MM.1S (cell line): ENCODE results near the gene KIF3C.

ENCODE experiments used
- DNase-seq: peaks from one replicate; pipeline ENCODE4 v3.0.0-alpha.2; 2015
- H2AFZ ChIP-seq: fragments of 300-600 bp; sonication (generic); 2 replicates; pipeline ENCODE4 v1.6.0; 2016; ENCODE audit warnings: antibody characterized with exemption, low read length
- H3F3A ChIP-seq: fragments of 300-600 bp; sonication (generic); 2 replicates; pipeline ENCODE4 v1.6.1; 2016; ENCODE audit warnings: mild to moderate bottlenecking, antibody characterized with exemption, low read length, moderate library complexity, mixed read lengths; ENCODE audit not compliant: insufficient read depth
- H3K27ac ChIP-seq: fragments of 300-600 bp; sonication (generic); 2 replicates; pipeline ENCODE4 v1.5.1; 2016; ENCODE audit warnings: mild to moderate bottlenecking, low read length
- H3K27me3 ChIP-seq: fragments of 300-600 bp; sonication (generic); replicated peaks from 2 replicates; pipeline ENCODE4 v1.6.0; 2016; ENCODE audit warnings: low read length; ENCODE audit not compliant: insufficient read depth
- H3K36me3 ChIP-seq: fragments of 300-600 bp; sonication (generic); replicated peaks from 2 replicates; pipeline ENCODE4 v1.6.1; 2016; ENCODE audit warnings: mild to moderate bottlenecking, low read length, mixed read lengths; ENCODE audit not compliant: insufficient read depth
- H3K4me1 ChIP-seq: fragments of 300-600 bp; sonication (generic); 2 replicates; pipeline ENCODE4 v1.6.1; 2016; ENCODE audit warnings: low read length, mixed read lengths
- H3K4me2 ChIP-seq: fragments of 300-600 bp; sonication (generic); 2 replicates; pipeline ENCODE4 v1.6.0; 2016; ENCODE audit warnings: low read depth, low read length
- H3K4me3 ChIP-seq: fragments of 300-600 bp; sonication (generic); 2 replicates; pipeline ENCODE4 v1.5.1; 2016; ENCODE audit warnings: low read length, mixed read lengths
- H3K79me2 ChIP-seq: fragments of 300-600 bp; sonication (generic); 2 replicates; pipeline ENCODE4 v1.6.1; 2016; ENCODE audit warnings: mixed run types, low read length, mixed read lengths
- H3K9ac ChIP-seq: fragments of 300-600 bp; sonication (generic); 2 replicates; pipeline ENCODE4 v1.6.1; 2016; ENCODE audit warnings: low read length, mixed read lengths
- H3K9me2 ChIP-seq: fragments of 300-600 bp; sonication (generic); replicated peaks from 2 replicates; pipeline ENCODE4 v1.6.1; 2016; ENCODE audit warnings: mild to moderate bottlenecking, low read length, mixed read lengths; ENCODE audit not compliant: insufficient read depth
- H3K9me3 ChIP-seq: fragments of 300-600 bp; sonication (generic); replicated peaks from 2 replicates; pipeline ENCODE4 v1.6.1; 2016; ENCODE audit warnings: mild to moderate bottlenecking, low read length, mixed read lengths; ENCODE audit not compliant: insufficient read depth
- H4K20me1 ChIP-seq: fragments of 300-600 bp; sonication (generic); 2 replicates; pipeline ENCODE4 v1.6.1; 2016; ENCODE audit warnings: mild to moderate bottlenecking, low read length, moderate library complexity, mixed read lengths; ENCODE audit not compliant: insufficient read depth
- EZH2 ChIP-seq: fragments of 300-600 bp; sonication (generic); optimal IDR thresholded peaks from 2 replicates; pipeline ENCODE3; 2017; ENCODE audit warnings: low read depth, mild to moderate bottlenecking, antibody characterized with exemption, low read length, mixed read lengths
- EZH2phosphoT487 ChIP-seq: fragments of 300-600 bp; sonication (generic); IDR thresholded peaks from 2 replicates; pipeline ENCODE4 v1.6.1; 2018; ENCODE audit warnings: antibody characterized with exemption, low read length
- TF ChIP-seq, protein P1 (sequence below): fragments of 300-600 bp; sonication (generic); IDR thresholded peaks from 2 replicates; pipeline ENCODE4 v1.5.1; 2016; ENCODE audit warnings: antibody characterized with exemption, low read length, mixed read lengths

The KIF3C gene

DNA sequence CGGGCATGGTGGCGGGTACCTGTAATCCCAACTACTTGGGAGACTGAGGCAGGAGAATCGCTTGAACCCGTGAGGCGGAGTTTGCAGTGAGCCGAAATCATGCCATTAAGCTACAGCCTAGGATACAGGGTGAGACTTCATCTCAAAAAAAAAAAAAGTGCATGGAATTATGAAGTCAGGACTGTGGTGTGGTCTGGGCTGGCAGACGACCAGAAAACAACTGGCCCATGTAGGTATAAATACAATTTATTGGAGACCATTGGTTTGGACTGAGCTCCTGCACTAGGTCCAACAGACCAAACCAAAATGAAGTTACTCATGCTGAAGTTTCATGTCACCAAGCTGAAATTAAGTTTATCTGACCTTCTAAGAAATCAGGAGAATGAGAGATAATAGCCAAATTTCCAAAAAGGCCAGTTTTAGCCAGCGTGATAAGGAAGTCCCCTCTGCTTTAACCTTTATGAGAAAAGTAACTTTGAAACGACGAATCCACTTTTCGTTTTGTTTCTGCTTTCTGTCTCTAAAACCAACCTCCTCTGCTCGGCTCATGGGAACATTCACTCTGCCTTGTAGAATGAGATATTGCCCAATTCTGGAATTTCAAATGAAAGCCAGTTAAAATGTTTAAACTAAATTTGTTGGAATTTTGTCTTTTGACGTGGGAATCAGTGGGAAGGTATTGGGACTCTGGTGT is 33.9 kb upstream of the KIF3C start:
- Histone ChIP-seq H3K9me3 (no peaks in the 10 kb centered on the region), H3K27ac (no peak overlapping the region), H3K36me3 (no peaks in the 10 kb centered on the region), H3K27me3 (no peaks in the 10 kb centered on the region), H2AFZ (no peak overlapping the region), H3K79me2 (no peaks in the 10 kb centered on the region), H4K20me1 (no peaks in the 10 kb centered on the region), H3K4me3 (no peak overlapping the region), H3K4me2 (no peak overlapping the region), H3K9me2 (no peaks in the 10 kb centered on the region), H3F3A (peaks cover 11% of the 10 kb centered on the region; the same call in 1 of the 2 replicates), H3K9ac (no peak overlapping the region), H3K4me1 (peaks cover 23% of the 10 kb centered on the region)
- TF ChIP-seq, protein P1, sequence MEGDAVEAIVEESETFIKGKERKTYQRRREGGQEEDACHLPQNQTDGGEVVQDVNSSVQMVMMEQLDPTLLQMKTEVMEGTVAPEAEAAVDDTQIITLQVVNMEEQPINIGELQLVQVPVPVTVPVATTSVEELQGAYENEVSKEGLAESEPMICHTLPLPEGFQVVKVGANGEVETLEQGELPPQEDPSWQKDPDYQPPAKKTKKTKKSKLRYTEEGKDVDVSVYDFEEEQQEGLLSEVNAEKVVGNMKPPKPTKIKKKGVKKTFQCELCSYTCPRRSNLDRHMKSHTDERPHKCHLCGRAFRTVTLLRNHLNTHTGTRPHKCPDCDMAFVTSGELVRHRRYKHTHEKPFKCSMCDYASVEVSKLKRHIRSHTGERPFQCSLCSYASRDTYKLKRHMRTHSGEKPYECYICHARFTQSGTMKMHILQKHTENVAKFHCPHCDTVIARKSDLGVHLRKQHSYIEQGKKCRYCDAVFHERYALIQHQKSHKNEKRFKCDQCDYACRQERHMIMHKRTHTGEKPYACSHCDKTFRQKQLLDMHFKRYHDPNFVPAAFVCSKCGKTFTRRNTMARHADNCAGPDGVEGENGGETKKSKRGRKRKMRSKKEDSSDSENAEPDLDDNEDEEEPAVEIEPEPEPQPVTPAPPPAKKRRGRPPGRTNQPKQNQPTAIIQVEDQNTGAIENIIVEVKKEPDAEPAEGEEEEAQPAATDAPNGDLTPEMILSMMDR = no peak
- TF ChIP-seq EZH2 = no peak
- no peak for TF ChIP-seq EZH2phosphoT487
- DNase-seq = no peak

DNA sequence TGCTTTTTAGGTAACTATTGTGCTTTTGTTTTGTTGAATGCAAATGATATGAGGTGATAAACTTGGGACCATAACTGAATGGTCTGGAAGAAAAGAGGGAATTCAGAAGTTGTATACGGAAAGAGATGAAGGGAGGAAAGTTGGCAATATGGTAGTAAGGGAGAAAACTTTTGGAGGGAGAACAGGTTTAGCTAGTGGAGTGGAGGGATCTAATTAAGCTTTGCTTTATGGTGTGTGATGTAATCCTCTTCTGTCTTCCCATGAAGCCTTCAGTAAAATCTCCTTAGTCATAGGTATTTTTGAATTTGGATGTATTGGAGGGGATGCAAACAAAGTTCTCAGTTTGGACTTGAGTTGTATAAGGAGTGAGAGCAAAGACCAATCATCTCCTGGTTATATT is 31.4 kb upstream of the KIF3C start:
- H3K4me2 ChIP-seq = no peak overlapping the region
- H3K9me3 ChIP-seq = no peaks in the 10 kb centered on the region
- peaks cover 10% of the 10 kb centered on the region; the same call in 1 of the 2 replicates for H3F3A ChIP-seq
- no peak overlapping the region for H3K27ac ChIP-seq
- no peak overlapping the region for H3K4me3 ChIP-seq
- no peaks in the 10 kb centered on the region for H3K27me3 ChIP-seq
- H3K4me1 ChIP-seq = peaks cover 27% of the 10 kb centered on the region
- no peaks in the 10 kb centered on the region for H3K79me2 ChIP-seq
- TF ChIP-seq, protein P1 = no peak
- TF ChIP-seq EZH2 = no peak
- TF ChIP-seq EZH2phosphoT487 = no peak
- DNase-seq = no peak
- no peak overlapping the region for H3K9ac ChIP-seq
- no peaks in the 10 kb centered on the region for H3K36me3 ChIP-seq
- H4K20me1 ChIP-seq = no peaks in the 10 kb centered on the region
- H3K9me2 ChIP-seq = no peaks in the 10 kb centered on the region
- no peak overlapping the region for H2AFZ ChIP-seq

DNA sequence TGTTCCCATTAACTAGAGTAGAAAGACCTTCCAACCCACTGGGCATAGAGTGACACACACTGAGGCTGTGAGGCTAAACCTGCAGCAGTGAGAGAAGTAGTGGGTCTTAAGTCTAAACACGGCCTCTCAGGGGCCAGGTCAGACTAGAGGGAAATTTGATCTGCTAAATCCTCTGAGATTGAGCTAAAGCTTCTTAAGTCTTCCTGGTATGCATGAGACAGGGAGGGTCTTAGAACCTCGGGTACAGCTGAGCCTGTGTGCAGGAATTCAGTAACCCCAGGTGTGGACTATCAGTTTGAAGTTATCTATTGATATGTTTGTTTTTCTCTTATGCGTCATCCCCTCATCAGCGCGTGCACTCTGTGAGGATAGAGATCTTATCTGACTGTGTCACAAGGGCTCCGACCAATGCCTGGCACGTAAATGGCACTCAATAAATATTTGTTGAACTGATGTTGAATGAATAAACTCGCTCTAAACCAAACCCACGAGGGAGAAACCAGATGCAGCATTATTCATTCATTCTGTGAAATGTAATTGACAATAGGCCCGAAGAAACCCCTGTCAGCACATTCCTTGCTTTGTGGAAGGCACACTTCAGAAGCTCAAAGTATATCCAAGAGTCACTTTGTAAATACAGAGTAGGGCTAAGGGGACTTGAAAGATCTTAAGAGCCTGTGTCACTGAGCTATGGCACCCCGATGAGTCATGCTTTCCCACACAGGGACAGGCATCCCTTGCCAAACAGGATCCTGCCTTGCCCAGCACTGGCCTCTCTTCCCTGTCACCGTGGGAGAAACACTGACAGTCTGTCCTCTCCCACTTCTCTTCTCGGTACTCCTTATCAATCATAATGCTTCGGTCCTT is 29.9 kb upstream of the KIF3C start:
- DNase-seq = no peak
- Histone ChIP-seq H2AFZ (peak overlapping the region; percentile 17; the same call in 1 of the 2 replicates), H4K20me1 (no peaks in the 10 kb centered on the region), H3K9me3 (no peaks in the 10 kb centered on the region), H3K79me2 (no peaks in the 10 kb centered on the region), H3K4me1 (peaks cover 13% of the 10 kb centered on the region), H3K9ac (no peak overlapping the region), H3K27me3 (no peaks in the 10 kb centered on the region), H3K36me3 (no peaks in the 10 kb centered on the region), H3K4me2 (no peak overlapping the region), H3K9me2 (no peaks in the 10 kb centered on the region), H3F3A (no peaks in the 10 kb centered on the region; the same call in 1 of the 2 replicates), H3K4me3 (no peak overlapping the region), H3K27ac (no peak overlapping the region)
- TF ChIP-seq EZH2phosphoT487 = no peak
